Activated CD4-positive, alpha-beta T cell treated with anti-CD3 and anti-CD28 coated beads, Interleukin-10, Interleukin-2, amounts not matched to agents 100 ng/mL and 50 ng/mL, durations not matched to agents 16 hours and 8 hours (primary cell): ENCODE measurements around the gene TAGLN2.
A peak's percentile ranks its signal among the peaks of the same experiment; 100 is the strongest.

ENCODE experiments used
- DNase-seq: peaks from one replicate; pipeline ENCODE4 v3.0.0-alpha.2; 2020

TAGLN2 gene

GRCh38 chr1:159898527-159898926 lies 26.8 kb downstream of the TAGLN2 start:
- DNase-seq, result no peak

- DNase-seq, result no peak
Observed at GRCh38 chr1:159897962-159898361, 27.3 kb downstream of the TAGLN2 start.

- DNase-seq, result no peak
Observed at GRCh38 chr1:159896546-159896930, 28.8 kb downstream of the TAGLN2 start.

- no peak for DNase-seq
Observed at GRCh38 chr1:159895836-159896545, 29.3 kb downstream of the TAGLN2 start.

- DNase-seq, result no peak
Observed at GRCh38 chr1:159895286-159895685, 30.0 kb downstream of the TAGLN2 start.

- DNase-seq, result no peak
Observed at GRCh38 chr1:159892944-159893343, 32.4 kb downstream of the TAGLN2 start.

GRCh38 chr1:159891275-159892157 lies 33.8 kb downstream of the TAGLN2 start:
- peak; percentile 85 for DNase-seq

- no peak for DNase-seq
Observed at GRCh38 chr1:159890390-159890789, 34.9 kb downstream of the TAGLN2 start.

- DNase-seq, result peak; percentile 34
Observed at GRCh38 chr1:159889821-159890252, 35.5 kb downstream of the TAGLN2 start.

GRCh38 chr1:159889202-159889601 lies 36.1 kb downstream of the TAGLN2 start:
- DNase-seq, result no peak

GRCh38 chr1:159884296-159884695 lies 41.0 kb downstream of the TAGLN2 start:
- no peak for DNase-seq

GRCh38 chr1:159883134-159883533 lies 42.2 kb downstream of the TAGLN2 start:
- DNase-seq, result no peak

- no peak for DNase-seq
Observed at GRCh38 chr1:159882527-159882862, 42.8 kb downstream of the TAGLN2 start.

- DNase-seq, result no peak
Observed at GRCh38 chr1:159881622-159882526, 43.4 kb downstream of the TAGLN2 start.

GRCh38 chr1:159880430-159880829 lies 44.9 kb downstream of the TAGLN2 start:
- no peak for DNase-seq

- DNase-seq, result peak; percentile 31
Observed at GRCh38 chr1:159879977-159880376, 45.3 kb downstream of the TAGLN2 start.

GRCh38 chr1:159879136-159879535 lies 46.2 kb downstream of the TAGLN2 start:
- no peak for DNase-seq

- no peak for DNase-seq
Observed at GRCh38 chr1:159877695-159878444, 47.4 kb downstream of the TAGLN2 start.

- no peak for DNase-seq
Observed at GRCh38 chr1:159873530-159874143, 51.7 kb downstream of the TAGLN2 start.

GRCh38 chr1:159872891-159873290 lies 52.4 kb downstream of the TAGLN2 start:
- DNase-seq, result no peak

- no peak for DNase-seq
Observed at GRCh38 chr1:159870704-159871103, 54.6 kb downstream of the TAGLN2 start.

- no peak for DNase-seq
Observed at GRCh38 chr1:159869607-159870006, 55.7 kb downstream of the TAGLN2 start.
